ENCODE data around the gene SLC9A3. TPM values are rescaled to one million over a fixed set of nuclear protein-coding genes. Genes with fewer than 3 reads are reported as not detected.
"Not testable (repeated sequence)": the region's sequence is repeated elsewhere in the genome, so short reads cannot be mapped to it uniquely, and the experiment has no call there.

SLC9A3 gene
- total RNA-seq, 2 experiments from 2014 or later = 2.0 to 2.3 TPM

- Mint-ChIP-seq H3K27ac (no peak overlapping the region), H3K4me1 (no peaks in the 10 kb centered on the region), H3K9me3 (no peaks in the 10 kb centered on the region), H3K27me3 (peaks cover 5% of the 10 kb centered on the region), H3K4me3 (no peak overlapping the region), H3K36me3 (no peaks in the 10 kb centered on the region)
- no peak for ATAC-seq (ENCODE audit: low read depth)
- POLR2A ChIA-PET = no interaction called here
- DNase-seq = no peak
These were observed 28.2 kb downstream of the SLC9A3 start for GRCh38 chr5:496028-496427.

- ATAC-seq (ENCODE audit: low read depth) (no peak), DNase-seq (no peak)
- peaks cover 2% of the 10 kb centered on the region for H3K27me3 Mint-ChIP-seq
- H3K4me1 Mint-ChIP-seq = no peaks in the 10 kb centered on the region
- no peak overlapping the region for H3K27ac Mint-ChIP-seq
- H3K9me3 Mint-ChIP-seq = no peaks in the 10 kb centered on the region
- POLR2A ChIA-PET = no interaction called here
- no peak overlapping the region for H3K4me3 Mint-ChIP-seq
- no peaks in the 10 kb centered on the region for H3K36me3 Mint-ChIP-seq
These were observed 29.5 kb downstream of the SLC9A3 start for GRCh38 chr5:494667-495255.

- Mint-ChIP-seq H3K27me3 (peaks cover 2% of the 10 kb centered on the region), H3K4me3 (no peak overlapping the region)
These were observed 30.5 kb downstream of the SLC9A3 start for GRCh38 chr5:493758-494157.

GRCh38 chr5:493119-493701, 31.0 kb downstream of the SLC9A3 start:
- no peaks in the 10 kb centered on the region for H3K4me1 Mint-ChIP-seq
- DNase-seq = no peak
- POLR2A ChIA-PET = no interaction called here

More at GRCh38 chr5:493758-494157, 30.5 kb downstream of the SLC9A3 start:
- no peaks in the 10 kb centered on the region for H3K4me1 Mint-ChIP-seq
- no peaks in the 10 kb centered on the region for H3K36me3 Mint-ChIP-seq
- ATAC-seq (ENCODE audit: low read depth) (no peak), DNase-seq (no peak)
- no peak overlapping the region for H3K27ac Mint-ChIP-seq
- H3K9me3 Mint-ChIP-seq = no peaks in the 10 kb centered on the region
- POLR2A ChIA-PET = no interaction called here

GRCh38 chr5:492314-492893, 31.8 kb downstream of the SLC9A3 start:
- no peak for DNase-seq
- H3K4me1 Mint-ChIP-seq = no peaks in the 10 kb centered on the region

More at GRCh38 chr5:493119-493701, 31.0 kb downstream of the SLC9A3 start:
- Mint-ChIP-seq H3K9me3 (no peaks in the 10 kb centered on the region), H3K36me3 (no peaks in the 10 kb centered on the region), H3K27ac (no peak overlapping the region), H3K27me3 (peaks cover 2% of the 10 kb centered on the region), H3K4me3 (no peak overlapping the region)
- no peak for ATAC-seq (ENCODE audit: low read depth)

GRCh38 chr5:491856-492155, 32.4 kb downstream of the SLC9A3 start:
- H3K4me1 Mint-ChIP-seq = no peaks in the 10 kb centered on the region
- H3K27ac Mint-ChIP-seq = no peak overlapping the region
- POLR2A ChIA-PET = interaction anchor here (1.4 kb wide), 1 partner anchor 18 kb away, joined by 3 read pairs; no protein-coding TSS in a partner anchor
- DNase-seq (no peak), ATAC-seq (ENCODE audit: low read depth) (no peak)
- no peaks in the 10 kb centered on the region for H3K27me3 Mint-ChIP-seq
- no peaks in the 10 kb centered on the region for H3K36me3 Mint-ChIP-seq
- H3K9me3 Mint-ChIP-seq = no peaks in the 10 kb centered on the region
- no peak overlapping the region for H3K4me3 Mint-ChIP-seq

More at GRCh38 chr5:492314-492893, 31.8 kb downstream of the SLC9A3 start:
- no peaks in the 10 kb centered on the region for H3K9me3 Mint-ChIP-seq
- ATAC-seq (ENCODE audit: low read depth) = no peak
- H3K27ac Mint-ChIP-seq = no peak overlapping the region
- H3K27me3 Mint-ChIP-seq = no peaks in the 10 kb centered on the region
- POLR2A ChIA-PET = no interaction called here
- H3K4me3 Mint-ChIP-seq = no peak overlapping the region
- no peaks in the 10 kb centered on the region for H3K36me3 Mint-ChIP-seq

GRCh38 chr5:491119-491855, 33.0 kb downstream of the SLC9A3 start:
- Mint-ChIP-seq H3K27me3 (no peaks in the 10 kb centered on the region), H3K9me3 (no peaks in the 10 kb centered on the region), H3K4me1 (no peaks in the 10 kb centered on the region), H3K27ac (no peak overlapping the region), H3K36me3 (no peaks in the 10 kb centered on the region), H3K4me3 (no peak overlapping the region)
- POLR2A ChIA-PET = interaction anchor here (1.4 kb wide), 1 partner anchor 18 kb away, joined by 3 read pairs; no protein-coding TSS in a partner anchor
- DNase-seq = no peak
- ATAC-seq (ENCODE audit: low read depth) = no peak

- no peak overlapping the region for H3K27ac Mint-ChIP-seq
- DNase-seq (no peak), ATAC-seq (ENCODE audit: low read depth) (no peak)
- H3K4me3 Mint-ChIP-seq = no peak overlapping the region
- H3K9me3 Mint-ChIP-seq = no peaks in the 10 kb centered on the region
- H3K36me3 Mint-ChIP-seq = no peaks in the 10 kb centered on the region
- H3K27me3 Mint-ChIP-seq = no peaks in the 10 kb centered on the region
- POLR2A ChIA-PET = interaction anchor here (1.4 kb wide), 1 partner anchor 17 kb away, joined by 3 read pairs; no protein-coding TSS in a partner anchor
- no peaks in the 10 kb centered on the region for H3K4me1 Mint-ChIP-seq
These were observed 33.8 kb downstream of the SLC9A3 start for GRCh38 chr5:490116-491106.

GRCh38 chr5:489689-490080, 34.6 kb downstream of the SLC9A3 start:
- H3K4me1 Mint-ChIP-seq = no peaks in the 10 kb centered on the region
- no peaks in the 10 kb centered on the region for H3K36me3 Mint-ChIP-seq
- no peak overlapping the region for H3K4me3 Mint-ChIP-seq
- DNase-seq (no peak), ATAC-seq (ENCODE audit: low read depth) (no peak)
- H3K27me3 Mint-ChIP-seq = no peaks in the 10 kb centered on the region
- POLR2A ChIA-PET = no interaction called here
- H3K27ac Mint-ChIP-seq = no peak overlapping the region
- H3K9me3 Mint-ChIP-seq = no peaks in the 10 kb centered on the region

- Mint-ChIP-seq H3K36me3 (no peaks in the 10 kb centered on the region), H3K4me1 (no peaks in the 10 kb centered on the region), H3K4me3 (no peak overlapping the region), H3K27ac (no peak overlapping the region), H3K27me3 (no peaks in the 10 kb centered on the region), H3K9me3 (no peaks in the 10 kb centered on the region)
- no peak for DNase-seq
- ATAC-seq (ENCODE audit: low read depth) = no peak
- POLR2A ChIA-PET = no interaction called here
These were observed 35.2 kb downstream of the SLC9A3 start for GRCh38 chr5:488744-489688.

GRCh38 chr5:488241-488640, 36.0 kb downstream of the SLC9A3 start:
- Mint-ChIP-seq H3K4me3 (no peak overlapping the region), H3K4me1 (no peaks in the 10 kb centered on the region), H3K27me3 (no peaks in the 10 kb centered on the region), H3K27ac (no peak overlapping the region), H3K9me3 (no peaks in the 10 kb centered on the region), H3K36me3 (no peaks in the 10 kb centered on the region)
- ATAC-seq (ENCODE audit: low read depth) = no peak
- no peak for DNase-seq
- POLR2A ChIA-PET = no interaction called here

GRCh38 chr5:486597-486996, 37.7 kb downstream of the SLC9A3 start:
- POLR2A ChIA-PET; H3K9me3 Mint-ChIP-seq; DNase-seq; ATAC-seq (ENCODE audit: low read depth); H3K4me3 Mint-ChIP-seq; H3K36me3 Mint-ChIP-seq; H3K27ac Mint-ChIP-seq; H3K4me1 Mint-ChIP-seq; H3K27me3 Mint-ChIP-seq: not testable (repeated sequence)
